ENCODE measurements around the gene BMP2. TPM values are rescaled to one million over a fixed set of nuclear protein-coding genes. Genes with fewer than 3 reads are reported as not detected.

The BMP2 gene
- total RNA-seq (2022; extraction: Qiagen RNA extraction; ENCODE audit: low read depth), result 0.35 to 0.91 TPM (median 0.64 TPM) in 5 replicates

GRCh38 chr20:6767536-6768227 is at the start of gene BMP2:
Gene BMP2, plus strand, starts transcription at chr20:6767686. Its CDS starts 2,441 bp downstream, at chr20:6770127.

